ENCODE results near the gene PCMTD2.
"Not testable (repeated sequence)": the region's sequence is repeated elsewhere in the genome, so short reads cannot be mapped to it uniquely, and the experiment has no call there.

PCMTD2 gene

GRCh38 chr20:64313761-64314160, 58.2 kb downstream of the PCMTD2 start:
- FAIRE-seq = not testable (repeated sequence)

GRCh38 chr20:64315381-64315780, 59.8 kb downstream of the PCMTD2 start:
- not testable (repeated sequence) for FAIRE-seq

GRCh38 chr20:64315884-64316283, 60.3 kb downstream of the PCMTD2 start:
- not testable (repeated sequence) for FAIRE-seq

- not testable (repeated sequence) for FAIRE-seq
Measured at GRCh38 chr20:64316415-64317083, 61.0 kb downstream of the PCMTD2 start.

- FAIRE-seq = not testable (repeated sequence)
Measured at GRCh38 chr20:64317331-64317730, 61.8 kb downstream of the PCMTD2 start.

- not testable (repeated sequence) for FAIRE-seq
Measured at GRCh38 chr20:64318056-64318455, 62.5 kb downstream of the PCMTD2 start.

- not testable (repeated sequence) for FAIRE-seq
Measured at GRCh38 chr20:64322031-64322789, 66.7 kb downstream of the PCMTD2 start.

Data from TTC549 (cell line).